Glutamatergic neuron (in vitro differentiated cells): Measurements from ENCODE around the gene TBC1D22A. TPM values are rescaled to one million over a fixed set of nuclear protein-coding genes. Genes with fewer than 3 reads are reported as not detected.
A peak's percentile ranks its signal among the peaks of the same experiment; 100 is the strongest.

ENCODE experiments used
- DNase-seq: peaks from one replicate; pipeline ENCODE4 v3.0.0; 2022
- H3K27ac Mint-ChIP-seq: one replicate; pipeline ENCODE4 v1.8.0; 2020; ENCODE audit warnings: mild to moderate bottlenecking, mixed read lengths, inconsistent platforms; ENCODE audit not compliant: unreplicated experiment
- H3K27me3 Mint-ChIP-seq: one replicate; pipeline ENCODE4 v1.8.0; 2020; ENCODE audit warnings: mild to moderate bottlenecking, moderate library complexity, mixed read lengths, inconsistent platforms; ENCODE audit not compliant: unreplicated experiment
- H3K36me3 Mint-ChIP-seq: one replicate; pipeline ENCODE4 v1.8.0; 2020; ENCODE audit warnings: mild to moderate bottlenecking, mixed read lengths, inconsistent platforms; ENCODE audit not compliant: unreplicated experiment
- H3K4me1 Mint-ChIP-seq: one replicate; pipeline ENCODE4 v1.8.0; 2020; ENCODE audit warnings: mild to moderate bottlenecking, low read depth, mixed read lengths, inconsistent platforms; ENCODE audit not compliant: unreplicated experiment
- H3K4me3 Mint-ChIP-seq: one replicate; pipeline ENCODE4 v1.8.0; 2020; ENCODE audit warnings: mild to moderate bottlenecking, mixed read lengths, inconsistent platforms; ENCODE audit not compliant: unreplicated experiment
- H3K9me3 Mint-ChIP-seq: one replicate; pipeline ENCODE4 v1.8.0; 2020; ENCODE audit warnings: mild to moderate bottlenecking, moderate library complexity, mixed read lengths, inconsistent platforms; ENCODE audit not compliant: unreplicated experiment
- total RNA-seq: library from RNA; stranded (reverse); fragmentation: NEBNext Ultra II Directional; extraction: Animal tissue kit (Norgen Biotek cat#: 25700); gene quantifications from one replicate; pipeline ENCODE4 v1.2.1, GENCODE V29; 2021; ENCODE audit not compliant: unreplicated experiment
- TF ChIP-seq, protein P1 (sequence below): fragments of 200-600 bp; sonication (generic); IDR thresholded peaks from one replicate; pipeline ENCODE4 v1.5.0; 2021; ENCODE audit not compliant: partially characterized antibody, unreplicated experiment

TBC1D22A gene
- total RNA-seq, 1 donor from 2014 or later, result 23.0 TPM

DNA sequence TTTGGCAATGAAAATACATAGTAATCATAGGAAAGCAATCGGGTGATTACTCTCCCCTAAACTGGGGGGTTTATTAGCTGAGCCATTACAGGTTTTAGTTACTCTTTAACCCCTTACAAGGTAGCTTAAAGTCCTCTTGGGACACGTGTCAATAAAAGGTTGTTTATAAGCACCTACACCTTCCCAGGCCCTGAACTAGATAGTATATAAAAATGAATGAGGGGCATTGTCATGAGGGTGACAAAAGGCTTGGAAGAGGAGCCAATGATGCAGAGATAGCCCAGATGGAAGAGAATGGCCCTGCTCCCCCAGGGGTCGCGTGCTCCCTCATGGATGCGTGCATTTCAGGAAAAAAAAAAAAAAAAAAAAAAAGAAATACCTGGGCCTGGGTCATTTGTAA is 276.9 kb downstream of the TBC1D22A start:
- H3K27ac Mint-ChIP-seq, result no peak overlapping the region
- no peak overlapping the region for H3K4me3 Mint-ChIP-seq
- TF ChIP-seq, protein P1, sequence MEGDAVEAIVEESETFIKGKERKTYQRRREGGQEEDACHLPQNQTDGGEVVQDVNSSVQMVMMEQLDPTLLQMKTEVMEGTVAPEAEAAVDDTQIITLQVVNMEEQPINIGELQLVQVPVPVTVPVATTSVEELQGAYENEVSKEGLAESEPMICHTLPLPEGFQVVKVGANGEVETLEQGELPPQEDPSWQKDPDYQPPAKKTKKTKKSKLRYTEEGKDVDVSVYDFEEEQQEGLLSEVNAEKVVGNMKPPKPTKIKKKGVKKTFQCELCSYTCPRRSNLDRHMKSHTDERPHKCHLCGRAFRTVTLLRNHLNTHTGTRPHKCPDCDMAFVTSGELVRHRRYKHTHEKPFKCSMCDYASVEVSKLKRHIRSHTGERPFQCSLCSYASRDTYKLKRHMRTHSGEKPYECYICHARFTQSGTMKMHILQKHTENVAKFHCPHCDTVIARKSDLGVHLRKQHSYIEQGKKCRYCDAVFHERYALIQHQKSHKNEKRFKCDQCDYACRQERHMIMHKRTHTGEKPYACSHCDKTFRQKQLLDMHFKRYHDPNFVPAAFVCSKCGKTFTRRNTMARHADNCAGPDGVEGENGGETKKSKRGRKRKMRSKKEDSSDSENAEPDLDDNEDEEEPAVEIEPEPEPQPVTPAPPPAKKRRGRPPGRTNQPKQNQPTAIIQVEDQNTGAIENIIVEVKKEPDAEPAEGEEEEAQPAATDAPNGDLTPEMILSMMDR, result no peak
- H3K36me3 Mint-ChIP-seq, result no peaks in the 10 kb centered on the region
- peaks cover 20% of the 10 kb centered on the region for H3K4me1 Mint-ChIP-seq
- H3K9me3 Mint-ChIP-seq, result peaks cover 4% of the 10 kb centered on the region
- no peak for DNase-seq
- H3K27me3 Mint-ChIP-seq, result peaks cover 12% of the 10 kb centered on the region

DNA sequence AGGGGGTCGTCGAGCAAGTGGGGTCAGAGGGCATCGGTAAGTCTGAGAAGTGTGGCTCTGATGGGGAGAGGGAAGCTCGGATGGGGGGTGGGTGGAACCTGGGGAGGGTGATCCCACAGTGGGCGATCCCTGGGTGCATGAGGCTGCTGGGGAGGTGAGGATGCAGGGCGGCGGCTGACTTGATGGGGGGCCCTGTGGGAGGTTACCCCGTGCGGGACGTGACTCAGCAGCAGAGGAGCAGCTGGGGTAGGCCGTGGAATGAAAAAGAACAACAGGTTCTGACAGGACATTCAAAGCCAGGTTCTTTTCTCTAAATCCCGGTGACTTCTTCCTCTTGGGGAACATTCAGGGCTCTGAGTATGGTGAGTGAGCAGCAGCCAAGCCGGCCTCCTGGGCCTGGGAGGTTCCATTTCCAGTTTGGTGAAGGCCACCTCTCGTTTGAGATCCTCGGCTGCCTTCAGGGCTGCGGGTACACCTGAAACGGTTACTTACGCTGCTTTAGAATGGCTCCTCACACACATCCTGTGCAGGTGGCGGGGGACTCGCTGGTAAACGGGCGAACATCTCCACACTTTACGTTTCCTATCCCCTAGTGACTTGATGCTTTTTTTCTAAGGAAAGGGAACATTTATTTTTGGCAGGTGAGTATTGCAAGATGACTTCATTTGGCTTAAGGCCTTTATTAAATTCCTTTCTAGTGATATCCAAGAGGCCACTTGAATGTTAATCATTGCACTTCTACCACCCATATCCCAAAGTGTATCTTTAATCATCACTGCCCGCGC is 278.2 kb downstream of the TBC1D22A start:
- Mint-ChIP-seq H3K4me3 (no peak overlapping the region), H3K4me1 (peaks cover 15% of the 10 kb centered on the region), H3K27ac (no peak overlapping the region), H3K36me3 (no peaks in the 10 kb centered on the region), H3K9me3 (peaks cover 8% of the 10 kb centered on the region), H3K27me3 (peaks cover 13% of the 10 kb centered on the region)
- TF ChIP-seq, protein P1, result no peak
- peak; percentile 9 for DNase-seq

DNA sequence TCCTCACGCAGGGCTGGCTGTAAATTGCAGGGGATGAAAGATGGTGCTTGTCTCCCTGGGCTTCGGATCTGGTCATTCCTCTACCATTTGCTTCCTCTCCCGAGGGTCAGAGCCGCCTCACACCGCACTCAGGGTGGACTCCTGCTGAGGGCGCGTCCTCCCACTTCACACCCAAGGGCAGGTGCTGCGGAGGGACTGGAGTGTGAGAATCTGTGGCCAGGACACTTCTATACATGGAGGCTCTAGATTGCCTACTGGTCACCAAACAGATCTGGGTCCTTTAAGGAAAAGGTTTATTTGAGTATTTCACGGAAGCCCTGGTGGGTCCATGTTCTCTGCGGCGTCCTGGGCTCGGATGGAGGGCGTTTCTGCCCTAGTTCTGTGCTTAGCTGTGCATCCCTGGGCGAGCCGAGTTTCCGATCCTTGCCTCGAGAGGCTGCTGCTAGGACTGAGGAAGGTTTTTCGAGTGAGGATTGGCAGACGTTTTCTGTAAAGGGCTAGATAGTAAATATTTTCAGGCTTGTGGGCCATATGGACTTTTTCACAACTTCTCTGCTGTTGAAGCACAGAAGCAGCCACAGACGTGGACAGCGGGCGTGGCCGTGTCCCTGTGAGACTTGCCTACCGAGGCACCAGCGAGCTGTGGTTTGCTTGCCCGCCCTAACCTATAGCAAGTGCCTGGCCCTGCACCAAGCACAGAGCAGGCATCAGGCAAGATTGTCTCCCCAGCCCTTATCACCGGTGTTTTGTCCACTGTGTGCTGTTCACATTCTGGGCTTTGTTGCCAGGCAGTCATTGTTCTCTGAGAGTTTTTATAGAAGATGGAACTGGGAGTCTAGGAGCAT is 279.0 kb downstream of the TBC1D22A start:
- peaks cover 13% of the 10 kb centered on the region for H3K4me1 Mint-ChIP-seq
- no peak overlapping the region for H3K4me3 Mint-ChIP-seq
- peak; percentile 6 for DNase-seq
- H3K9me3 Mint-ChIP-seq, result peaks cover 8% of the 10 kb centered on the region
- H3K27me3 Mint-ChIP-seq, result peaks cover 11% of the 10 kb centered on the region
- H3K27ac Mint-ChIP-seq, result no peak overlapping the region
- no peaks in the 10 kb centered on the region for H3K36me3 Mint-ChIP-seq
- TF ChIP-seq, protein P1, result no peak

DNA sequence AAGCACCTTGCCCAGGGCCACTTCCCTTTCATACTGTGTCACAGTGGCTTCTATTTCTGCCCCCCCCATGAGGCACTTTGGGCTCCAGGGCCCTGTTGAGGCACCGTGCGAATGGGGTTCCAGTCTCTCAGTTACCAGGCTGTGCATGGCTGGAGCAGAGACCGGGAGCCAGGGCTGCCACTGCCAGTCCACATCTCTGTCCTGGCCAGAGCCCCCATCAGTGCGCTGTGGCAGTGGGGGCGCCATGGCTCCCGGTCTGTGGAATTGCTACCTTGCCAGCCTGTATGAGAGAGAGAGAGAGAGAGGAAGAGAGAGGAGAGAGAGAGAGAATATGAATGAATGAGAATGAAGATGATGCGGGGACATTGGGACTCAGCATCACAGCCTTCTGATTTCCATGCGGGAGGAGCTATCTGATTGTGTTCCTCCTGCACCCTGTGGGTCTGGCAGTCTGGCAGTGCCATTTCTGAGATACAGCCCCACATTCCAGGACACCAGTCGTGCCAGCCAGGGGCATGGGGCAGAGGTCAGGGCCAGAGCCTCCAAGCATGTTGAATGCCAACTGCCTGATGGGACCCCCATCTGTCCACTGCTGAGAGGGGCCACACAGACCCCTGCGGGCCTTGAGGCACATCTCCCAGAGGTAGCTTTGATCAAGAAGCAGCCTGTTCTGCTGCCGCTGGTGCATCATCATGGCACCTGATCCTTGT is 279.8 kb downstream of the TBC1D22A start:
- H3K4me1 Mint-ChIP-seq, result peaks cover 16% of the 10 kb centered on the region
- peaks cover 11% of the 10 kb centered on the region for H3K9me3 Mint-ChIP-seq
- H3K4me3 Mint-ChIP-seq, result no peak overlapping the region
- peak; percentile 10 for DNase-seq
- H3K36me3 Mint-ChIP-seq, result no peaks in the 10 kb centered on the region
- H3K27me3 Mint-ChIP-seq, result peaks cover 12% of the 10 kb centered on the region
- TF ChIP-seq, protein P1, result no peak
- H3K27ac Mint-ChIP-seq, result no peak overlapping the region
